NK-92 treated with Interleukin-12 subunit alpha and Interleukin-12 subunit beta, amount 100 ng/mL, for 24 hours (cell line): Measurements from ENCODE around the gene GP5.

Experiments
- DNase-seq: peaks from one replicate; lab custom pipeline; 2025; lab: John Stamatoyannopoulos, UW

Gene GP5, protein sequence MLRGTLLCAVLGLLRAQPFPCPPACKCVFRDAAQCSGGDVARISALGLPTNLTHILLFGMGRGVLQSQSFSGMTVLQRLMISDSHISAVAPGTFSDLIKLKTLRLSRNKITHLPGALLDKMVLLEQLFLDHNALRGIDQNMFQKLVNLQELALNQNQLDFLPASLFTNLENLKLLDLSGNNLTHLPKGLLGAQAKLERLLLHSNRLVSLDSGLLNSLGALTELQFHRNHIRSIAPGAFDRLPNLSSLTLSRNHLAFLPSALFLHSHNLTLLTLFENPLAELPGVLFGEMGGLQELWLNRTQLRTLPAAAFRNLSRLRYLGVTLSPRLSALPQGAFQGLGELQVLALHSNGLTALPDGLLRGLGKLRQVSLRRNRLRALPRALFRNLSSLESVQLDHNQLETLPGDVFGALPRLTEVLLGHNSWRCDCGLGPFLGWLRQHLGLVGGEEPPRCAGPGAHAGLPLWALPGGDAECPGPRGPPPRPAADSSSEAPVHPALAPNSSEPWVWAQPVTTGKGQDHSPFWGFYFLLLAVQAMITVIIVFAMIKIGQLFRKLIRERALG

DNA sequence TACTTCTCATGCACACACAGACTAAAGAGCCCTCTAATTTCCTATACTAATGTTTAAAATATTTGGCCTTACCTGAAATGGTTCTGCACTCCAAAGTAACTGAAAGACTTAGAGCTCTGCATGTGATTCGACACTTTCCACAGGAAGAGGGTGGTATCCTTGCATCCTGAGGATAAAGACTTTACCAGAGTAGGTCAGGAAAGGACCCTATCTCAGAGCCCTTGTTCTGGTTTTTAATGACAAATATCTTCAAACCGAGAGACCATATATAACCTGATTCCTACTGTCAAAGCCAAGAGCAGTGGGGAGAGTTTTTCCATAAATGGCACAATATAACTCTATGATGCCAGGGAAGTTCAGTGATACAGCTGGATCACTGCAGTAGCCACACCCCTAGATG lies at the start of gene GP5:
Gene GP5, minus strand, starts transcription at position 101 of the 400 bp plus-strand sequence. CDS start 984 bp downstream, outside the sequence.
- no peak for DNase-seq

- no peak for DNase-seq
Measured at GRCh38 chr3:194447657-194448056, 48.6 kb upstream of the GP5 start.

GRCh38 chr3:194447161-194447560 lies 48.1 kb upstream of the GP5 start:
- no peak for DNase-seq

DNA sequence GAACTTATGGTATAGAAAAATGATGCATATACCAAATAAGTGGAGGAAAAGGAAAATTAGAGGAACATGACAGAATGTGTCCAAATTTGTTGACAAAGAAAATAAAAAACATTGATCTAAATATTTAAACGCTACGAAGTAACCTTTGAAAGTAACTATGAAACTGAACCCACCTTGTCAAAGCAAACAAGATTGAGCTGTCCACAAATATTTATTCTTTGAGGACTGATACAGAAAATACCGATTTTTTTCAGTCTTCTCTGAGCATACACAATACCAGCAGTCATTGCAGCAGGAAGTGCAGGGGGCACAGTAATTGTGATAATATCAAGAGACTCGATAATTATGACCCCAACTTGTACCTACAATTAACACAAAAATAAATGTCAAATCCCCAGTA lies 47.7 kb upstream of the GP5 start:
- no peak for DNase-seq

DNA sequence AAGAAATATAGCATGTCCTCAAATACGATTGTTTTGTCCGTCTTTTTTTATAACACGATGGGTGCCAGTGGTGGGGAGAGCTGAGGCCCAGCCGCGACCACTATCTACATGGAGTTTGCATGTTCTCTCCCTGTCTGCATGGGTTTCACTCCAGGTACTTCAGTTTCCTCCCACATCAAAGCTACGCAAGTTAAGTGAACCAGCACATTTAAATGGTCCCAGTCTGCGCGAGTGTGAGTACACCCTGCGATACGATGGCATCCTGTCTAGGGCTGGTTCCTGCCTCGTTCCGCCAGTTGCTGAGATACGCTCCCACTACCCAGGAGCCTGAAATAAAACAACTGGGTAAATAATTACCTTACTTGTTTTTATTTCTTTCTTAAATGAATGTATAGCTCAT lies 47.1 kb upstream of the GP5 start:
- DNase-seq: no peak

DNA sequence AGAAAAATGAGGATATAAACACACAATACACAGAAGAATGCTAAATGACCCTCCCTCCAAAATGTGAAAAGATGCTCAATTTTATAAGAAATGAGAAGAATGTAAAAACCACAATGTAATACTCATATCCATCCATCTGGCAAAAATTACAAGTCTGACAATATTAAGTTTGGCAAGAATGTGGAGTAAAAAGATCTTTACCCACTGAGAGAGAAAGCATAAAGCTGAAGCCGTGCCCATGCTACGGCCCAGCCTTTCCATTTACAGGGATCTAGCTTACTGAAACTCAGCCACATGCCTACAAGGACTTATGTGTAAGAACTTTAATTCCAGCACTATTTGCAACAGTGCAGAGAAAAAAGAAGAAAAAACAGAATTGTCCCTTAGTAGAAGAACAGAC lies 44.8 kb upstream of the GP5 start:
- DNase-seq: no peak

DNA sequence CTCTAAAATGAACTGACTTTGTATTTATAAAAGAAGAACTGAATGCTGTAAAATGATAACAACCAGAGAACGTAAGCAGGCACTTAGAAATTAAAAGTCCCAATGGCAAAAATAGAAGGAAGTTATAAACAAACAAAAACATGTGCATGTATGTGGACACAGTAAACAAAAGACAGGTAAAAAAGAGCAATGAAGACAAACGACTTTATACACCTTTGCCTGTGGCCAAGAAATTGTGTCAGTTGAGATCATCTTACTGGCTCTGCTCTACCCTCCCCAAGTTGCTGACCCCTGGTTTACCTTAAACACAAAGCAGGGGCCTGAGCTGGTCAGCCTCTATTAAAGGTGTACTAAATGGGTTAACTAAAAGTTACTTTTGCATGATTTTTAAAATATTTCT lies 41.7 kb upstream of the GP5 start:
- DNase-seq: no peak

- no peak for DNase-seq
Measured at GRCh38 chr3:194439881-194440550, 41.0 kb upstream of the GP5 start.

GRCh38 chr3:194434503-194434902 lies 35.4 kb upstream of the GP5 start:
- no peak for DNase-seq

DNA sequence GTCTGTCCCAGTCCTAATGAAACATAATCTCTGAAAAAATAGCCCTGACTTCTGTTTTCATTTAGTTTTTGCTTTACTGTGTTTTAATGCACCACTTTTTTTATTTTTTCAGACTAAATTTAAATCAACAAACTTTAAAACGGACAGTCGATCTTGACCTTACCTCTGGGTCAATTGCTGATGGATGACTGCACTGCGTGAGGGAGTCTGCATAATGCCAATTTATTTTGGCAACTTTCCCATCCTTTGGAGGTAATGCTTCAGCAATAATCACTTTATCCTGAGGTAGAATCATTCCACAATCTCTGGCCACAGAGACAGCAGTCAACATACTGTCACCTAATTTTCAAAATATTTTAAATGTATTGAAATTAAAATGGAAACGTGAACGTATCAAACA lies 32.5 kb upstream of the GP5 start:
- DNase-seq: no peak

- DNase-seq: no peak
Measured at GRCh38 chr3:194425399-194425798, 26.3 kb upstream of the GP5 start.

- no peak for DNase-seq
Measured at GRCh38 chr3:194424953-194425352, 25.9 kb upstream of the GP5 start.

DNA sequence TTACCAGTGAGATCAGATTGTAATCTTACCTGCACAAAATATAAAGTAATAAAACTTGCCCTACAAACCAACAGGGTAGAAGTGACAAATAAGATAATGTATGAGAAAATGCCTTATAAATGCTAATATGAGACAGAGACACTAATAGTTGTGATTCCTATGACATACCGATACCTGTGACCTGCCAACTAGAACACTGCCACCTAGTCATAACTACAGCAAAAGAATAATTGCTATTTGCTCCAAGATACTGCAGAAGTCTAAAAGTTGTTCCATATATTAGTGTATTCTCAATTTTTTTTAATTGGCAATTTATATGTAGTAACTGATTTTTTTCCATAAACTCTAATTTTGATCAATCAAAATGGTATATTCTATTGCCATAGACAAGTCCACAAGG lies 25.3 kb upstream of the GP5 start:
- no peak for DNase-seq

DNA sequence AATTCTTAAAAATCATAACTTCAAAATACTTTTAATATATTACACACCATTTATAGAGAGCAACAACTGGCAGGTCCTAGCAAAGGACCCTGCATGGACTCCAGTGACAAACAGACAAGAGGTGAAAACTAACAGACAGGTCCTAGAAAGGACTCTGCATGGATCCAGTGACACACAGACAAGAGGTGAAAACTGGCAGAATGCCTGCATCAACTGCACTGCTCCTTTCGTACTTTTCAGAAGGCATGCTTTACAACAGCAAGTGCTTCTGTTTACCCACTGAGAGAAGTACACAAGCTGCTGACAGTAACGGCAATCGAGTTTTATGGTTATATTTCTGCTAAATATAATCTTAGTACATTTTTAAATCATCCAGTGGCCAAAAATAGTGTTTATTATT lies 24.3 kb upstream of the GP5 start:
- no peak for DNase-seq

DNA sequence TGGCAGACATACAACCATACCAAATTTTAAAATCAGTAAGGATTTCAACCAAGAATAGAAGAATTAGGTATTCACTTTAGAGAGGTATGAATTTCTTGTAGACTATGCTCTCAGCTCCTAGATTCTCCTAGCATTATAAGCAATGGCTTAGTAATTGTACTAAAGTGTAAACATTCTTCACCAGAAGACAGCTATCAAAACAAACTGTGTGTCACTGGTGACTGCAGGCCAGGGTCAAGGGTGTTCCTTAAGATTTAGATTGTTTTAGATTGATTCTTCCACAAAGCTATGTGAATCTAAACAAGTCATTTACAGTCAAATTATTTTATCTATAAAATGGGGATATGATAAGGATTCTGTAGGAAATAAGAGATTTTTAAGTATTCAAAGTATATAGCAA lies 23.1 kb upstream of the GP5 start:
- no peak for DNase-seq

- DNase-seq: no peak
Measured at GRCh38 chr3:194418671-194419070, 19.6 kb upstream of the GP5 start.

GRCh38 chr3:194407423-194407822 lies 8.4 kb upstream of the GP5 start:
- no peak for DNase-seq

DNA sequence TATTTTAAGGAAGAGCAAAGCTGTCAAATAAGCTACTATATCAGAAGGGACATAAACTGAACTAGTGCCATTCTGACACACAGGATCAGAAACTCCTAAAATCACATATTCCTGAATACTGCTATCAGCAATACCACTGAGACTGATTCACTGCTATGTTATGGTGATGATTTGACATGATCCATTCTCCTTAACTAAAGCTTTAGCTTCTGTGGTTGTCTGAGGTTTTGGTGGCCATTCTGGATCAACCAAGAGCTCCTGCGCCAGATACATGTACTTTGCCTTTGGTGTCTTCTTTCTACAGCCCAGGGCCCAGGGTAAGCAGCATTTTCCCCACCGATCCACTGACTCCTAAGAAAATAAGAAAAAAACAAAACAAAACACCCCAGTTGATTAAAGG lies 6.7 kb upstream of the GP5 start:
- no peak for DNase-seq

DNA sequence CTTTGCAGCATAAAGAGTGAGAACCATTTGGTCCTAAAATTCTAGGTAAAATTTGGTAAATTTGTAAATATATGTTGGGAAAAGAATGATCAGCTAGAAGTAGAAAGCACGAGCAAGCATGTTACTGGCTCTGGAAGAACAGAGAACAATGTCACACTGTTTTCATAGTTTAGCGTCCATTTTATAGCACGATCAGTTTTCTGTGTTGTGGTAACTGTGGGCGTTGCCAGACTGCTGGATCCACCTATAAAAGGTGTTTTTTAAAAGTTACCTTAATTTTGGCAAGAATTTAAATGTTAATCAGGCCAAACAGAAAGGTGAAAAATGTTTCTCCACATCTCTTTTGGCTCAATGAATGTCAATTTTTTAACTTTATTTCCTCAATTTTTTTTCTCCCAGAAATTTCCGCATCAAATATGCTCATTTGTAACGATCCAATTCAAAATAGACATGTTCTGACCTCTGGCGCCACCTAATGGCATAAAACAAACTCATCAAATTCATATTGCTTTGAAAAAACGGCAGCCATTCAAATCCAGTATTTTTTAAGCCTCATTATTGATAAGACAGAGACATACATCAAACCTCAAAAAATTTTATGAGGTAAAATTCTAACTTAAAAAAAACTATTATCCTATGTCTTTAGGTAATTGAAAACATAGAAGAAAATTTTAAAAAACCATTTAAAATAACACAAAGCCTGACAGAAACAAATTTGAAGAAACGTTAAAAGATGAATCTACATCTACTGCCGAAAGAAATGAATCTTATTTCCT lies 5.5 kb upstream of the GP5 start:
- no peak for DNase-seq

DNA sequence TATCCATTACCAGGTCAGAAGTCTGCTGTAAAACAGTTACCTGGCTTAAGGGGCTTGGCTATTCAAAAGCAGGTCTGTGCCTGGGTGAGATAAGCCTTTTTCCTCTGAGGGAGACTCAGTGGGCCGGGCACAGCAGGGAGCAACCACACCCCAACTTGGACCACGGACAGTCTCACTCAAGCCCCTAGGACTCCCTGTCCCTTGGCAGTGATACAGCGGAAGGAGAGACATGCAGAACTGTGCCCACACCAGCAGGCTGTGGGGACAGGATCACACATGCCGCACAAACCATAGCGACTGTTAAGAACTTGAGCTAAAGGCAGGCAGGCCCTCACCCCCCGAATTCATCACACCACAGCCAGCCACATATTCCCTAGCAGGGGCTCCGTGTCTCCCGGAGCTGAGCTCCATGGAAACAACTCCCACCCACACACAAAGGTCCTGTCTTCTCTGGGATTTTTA lies 2.8 kb upstream of the GP5 start:
- no peak for DNase-seq

DNA sequence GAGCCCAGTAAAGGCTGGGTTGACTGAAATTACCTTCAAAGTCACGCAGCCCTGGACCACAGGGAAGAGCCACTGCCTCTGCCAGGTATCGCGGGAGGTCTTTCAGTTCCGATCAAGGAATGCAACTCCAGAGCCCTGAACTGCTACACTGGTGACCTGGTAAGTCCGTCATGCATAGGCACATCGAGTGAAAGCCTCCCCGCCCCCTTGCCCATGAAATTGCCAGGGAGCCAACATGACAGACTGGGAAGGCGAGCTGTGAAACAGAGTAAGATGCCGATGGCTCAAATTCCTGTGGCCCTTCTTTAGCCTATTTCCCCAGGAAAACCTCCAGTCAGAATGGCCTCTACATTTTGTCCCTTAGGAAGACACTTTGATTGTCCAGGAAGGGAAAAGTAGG lies 2.3 kb upstream of the GP5 start:
- DNase-seq: no peak

GRCh38 chr3:194399874-194400411 lies 877 bp upstream of the GP5 start:
- DNase-seq: no peak
